HG03159 (cell line): ENCODE results near the gene ADORA3.

Source experiments
- ATAC-seq: cut with Tn5 transposase; IDR thresholded peaks from one replicate; pipeline ENCODE4 v1.9.1; 2021; ENCODE audit warnings: mild to moderate bottlenecking, moderate library complexity; ENCODE audit not compliant: unreplicated experiment

Gene ADORA3

DNA sequence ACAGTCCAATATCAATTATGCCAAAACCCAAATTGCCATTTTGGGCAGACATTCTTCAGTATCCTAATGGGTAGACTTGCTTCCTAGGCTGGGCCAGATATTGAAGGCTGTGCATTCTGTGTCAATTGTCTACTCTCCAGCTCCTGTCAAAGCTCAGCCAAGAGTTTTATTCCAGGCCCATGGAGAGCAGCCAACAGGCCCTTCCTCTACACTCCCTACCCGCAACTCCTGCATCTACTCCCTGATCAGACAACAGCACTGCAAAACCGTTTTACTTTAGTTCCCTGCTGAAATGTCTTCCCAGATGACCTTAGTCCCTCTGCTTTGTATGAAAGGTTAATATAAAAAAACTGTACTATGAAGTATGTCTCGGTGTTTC is 6.6 kb upstream of the ADORA3 start:
- no peak for ATAC-seq

DNA sequence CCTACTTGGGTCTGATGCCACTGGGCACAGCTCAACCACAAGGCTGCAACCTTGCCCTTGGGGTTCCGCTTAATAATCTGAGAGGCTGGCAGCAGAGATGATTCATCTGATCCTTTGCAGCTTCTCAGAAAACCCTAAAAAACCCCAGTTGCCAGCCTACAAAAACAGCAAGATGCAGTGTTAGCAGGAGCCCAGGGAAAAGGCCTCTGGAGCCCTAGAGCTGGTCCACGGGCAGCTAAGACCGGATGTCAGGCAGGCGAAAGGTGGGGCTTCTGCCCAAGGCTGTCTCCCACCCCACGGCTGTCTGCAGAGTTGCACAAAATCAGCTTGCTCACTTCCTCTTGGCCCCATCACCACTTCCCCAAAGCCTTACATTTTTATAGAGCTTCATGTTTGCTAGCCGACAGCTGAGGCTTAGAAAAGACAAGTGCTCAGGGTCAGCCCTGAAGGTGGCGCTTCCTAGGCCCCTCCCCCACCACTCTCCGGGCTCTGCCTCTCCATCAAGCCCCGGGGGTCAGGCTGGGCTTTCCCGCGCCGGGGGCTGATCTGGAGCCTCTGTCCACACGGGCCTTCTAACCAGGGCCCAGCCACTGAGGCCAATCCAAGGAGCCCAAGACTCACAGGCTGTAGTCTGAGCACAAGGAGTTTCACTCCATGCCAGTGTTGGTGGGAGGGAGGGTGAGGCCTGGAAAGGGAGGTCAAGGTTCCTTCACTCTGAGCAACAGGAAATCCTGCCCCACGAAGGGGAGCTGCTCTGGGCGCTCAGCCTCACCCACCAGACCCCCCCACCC is 4.2 kb upstream of the ADORA3 start:
- ATAC-seq: peak; percentile 55

GRCh38 chr1:111506561-111506960 is 3.1 kb upstream of the ADORA3 start:
- no peak for ATAC-seq

- peak; percentile 58 for ATAC-seq
Observed at GRCh38 chr1:111505641-111506119, 2.2 kb upstream of the ADORA3 start.

DNA sequence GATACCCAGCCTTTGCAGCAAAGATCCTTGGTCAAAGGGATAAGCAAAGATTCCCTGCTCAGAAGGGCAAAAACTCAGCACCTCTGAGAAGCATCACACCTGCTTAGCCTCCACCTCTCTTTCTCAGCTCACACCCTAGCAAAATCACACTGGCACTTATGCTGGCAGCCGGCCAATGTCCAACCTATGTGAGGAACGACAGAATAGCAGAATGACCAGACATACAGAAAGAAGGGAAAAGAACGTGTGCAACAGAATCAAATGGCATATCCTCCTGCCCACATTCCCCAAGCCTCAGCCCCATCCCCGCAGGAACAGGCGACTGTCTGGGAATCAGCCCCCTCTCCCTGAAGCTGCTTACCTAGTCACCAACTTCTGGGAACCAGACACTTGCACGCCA is 664 bp upstream of the ADORA3 start:
- no peak for ATAC-seq

GRCh38 chr1:111501645-111502044 is 1.8 kb downstream of the ADORA3 start:
- no peak for ATAC-seq

DNA sequence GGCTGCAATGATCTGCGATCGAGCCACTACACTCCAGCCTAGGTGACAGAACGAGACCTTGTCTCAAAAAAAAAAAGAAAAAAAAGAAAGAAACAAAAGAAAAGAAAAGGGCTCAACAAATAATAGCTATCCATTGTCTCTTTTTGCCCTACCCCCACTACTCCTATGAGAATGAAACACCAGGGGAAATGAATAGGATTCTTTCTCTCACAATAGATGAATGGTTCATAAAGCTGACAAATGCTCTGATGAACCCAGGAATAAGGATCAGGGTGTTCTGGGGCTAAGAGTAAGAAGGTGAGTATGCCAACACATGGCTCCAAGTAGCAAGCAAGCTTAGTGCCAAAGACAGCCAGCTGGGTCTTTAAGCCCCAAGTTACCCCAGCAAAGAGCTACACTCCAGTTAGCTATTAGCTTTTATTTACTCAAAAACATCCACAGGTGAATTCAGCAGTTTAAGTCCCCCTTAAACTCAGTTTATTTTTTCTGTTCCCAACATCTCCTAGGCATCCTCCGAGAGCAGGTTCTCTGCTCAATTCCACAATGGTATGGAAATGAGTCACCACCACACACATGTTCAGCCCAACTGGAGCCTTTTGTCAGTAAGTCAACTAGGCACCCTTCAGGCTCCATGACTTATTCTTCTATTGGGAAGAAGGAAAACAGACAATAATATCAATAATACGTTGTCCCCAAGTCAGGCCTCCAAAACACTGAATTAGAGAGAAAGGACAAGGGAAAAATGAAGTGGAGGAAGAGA is 4.2 kb downstream of the ADORA3 start:
- ATAC-seq: no peak

- ATAC-seq: no peak
Observed at GRCh38 chr1:111497592-111497991, 5.8 kb downstream of the ADORA3 start.

DNA sequence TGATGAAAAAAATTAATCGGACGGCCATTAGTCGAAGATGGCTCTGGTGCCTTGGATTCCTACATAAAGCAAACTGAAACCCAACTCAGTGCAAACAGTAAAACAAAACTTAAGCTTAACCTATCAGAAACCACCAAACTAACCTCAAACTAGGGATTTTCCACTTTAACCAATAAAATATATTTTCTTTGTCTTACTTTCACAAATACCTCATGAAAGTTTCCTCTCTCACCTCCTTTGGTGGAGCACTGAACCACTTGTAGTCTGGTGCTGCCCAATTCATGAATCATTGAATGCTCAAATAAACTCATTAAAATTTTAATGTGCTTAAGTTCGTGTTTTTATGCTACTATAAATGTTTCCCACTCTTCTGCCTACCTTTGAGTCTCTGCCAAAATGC is 7.0 kb downstream of the ADORA3 start:
- no peak for ATAC-seq

DNA sequence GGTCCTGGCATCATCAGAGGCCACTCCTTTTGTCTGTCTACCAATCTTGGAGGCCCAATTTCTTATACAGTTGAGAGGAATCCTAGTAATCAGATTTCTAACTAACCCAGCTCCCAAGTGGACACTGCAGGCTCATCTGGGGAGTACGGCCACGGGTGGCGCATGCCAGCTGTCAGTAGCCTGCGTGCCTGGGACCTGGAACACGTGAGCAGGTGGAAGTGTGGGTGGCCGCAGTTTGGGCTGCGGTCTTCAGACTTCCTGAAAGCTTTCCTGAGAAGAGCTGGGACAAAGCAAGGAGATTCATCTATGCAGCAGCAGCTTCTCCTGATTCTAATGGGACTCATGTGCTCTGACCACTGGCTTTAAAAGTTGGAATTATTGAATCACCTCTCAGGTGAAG is 12.4 kb downstream of the ADORA3 start:
- ATAC-seq: no peak

DNA sequence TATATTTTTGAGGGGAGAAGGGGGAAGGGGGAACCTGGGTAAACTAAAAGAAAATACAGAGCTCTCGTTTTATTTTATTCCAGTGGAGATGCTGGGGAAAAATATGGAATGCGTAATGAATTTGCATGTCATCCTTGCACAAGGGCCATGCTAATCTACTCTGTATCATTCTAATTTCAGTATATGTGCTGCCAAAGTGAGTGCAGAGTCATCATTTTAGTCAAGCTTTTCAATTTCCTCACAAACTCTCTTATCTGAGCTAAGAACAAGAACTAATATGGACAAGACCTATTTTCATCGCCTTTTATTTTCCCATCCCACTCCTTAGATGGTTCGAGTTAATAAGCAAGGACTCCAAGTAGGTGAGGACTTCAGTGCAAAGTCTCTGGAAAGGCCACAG is 13.2 kb downstream of the ADORA3 start:
- ATAC-seq: no peak

- no peak for ATAC-seq
Observed at GRCh38 chr1:111489604-111490003, 13.8 kb downstream of the ADORA3 start.

DNA sequence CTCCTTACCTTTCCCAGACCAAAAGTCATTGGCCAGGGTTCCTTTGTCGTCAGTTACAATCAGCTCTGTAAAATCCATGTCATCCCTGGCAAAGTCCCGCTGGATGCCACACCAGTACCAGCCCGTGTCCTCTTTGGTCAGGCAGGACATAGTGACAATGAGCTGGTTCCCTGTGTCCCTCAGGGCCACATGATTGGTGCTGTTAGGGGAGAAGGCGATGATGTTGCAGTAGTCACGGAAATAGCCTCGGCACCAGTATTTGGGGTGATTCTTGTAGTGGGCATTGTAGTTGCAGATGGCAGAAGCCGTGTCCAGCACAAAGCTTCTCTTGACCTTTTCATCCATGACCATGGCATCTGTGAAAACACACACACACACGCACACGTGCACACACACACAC is 14.8 kb downstream of the ADORA3 start:
- ATAC-seq: no peak

- no peak for ATAC-seq
Observed at GRCh38 chr1:111487133-111487532, 16.3 kb downstream of the ADORA3 start.

- no peak for ATAC-seq
Observed at GRCh38 chr1:111486431-111486830, 17.0 kb downstream of the ADORA3 start.

GRCh38 chr1:111484391-111485026 is 18.9 kb downstream of the ADORA3 start:
- ATAC-seq: no peak

DNA sequence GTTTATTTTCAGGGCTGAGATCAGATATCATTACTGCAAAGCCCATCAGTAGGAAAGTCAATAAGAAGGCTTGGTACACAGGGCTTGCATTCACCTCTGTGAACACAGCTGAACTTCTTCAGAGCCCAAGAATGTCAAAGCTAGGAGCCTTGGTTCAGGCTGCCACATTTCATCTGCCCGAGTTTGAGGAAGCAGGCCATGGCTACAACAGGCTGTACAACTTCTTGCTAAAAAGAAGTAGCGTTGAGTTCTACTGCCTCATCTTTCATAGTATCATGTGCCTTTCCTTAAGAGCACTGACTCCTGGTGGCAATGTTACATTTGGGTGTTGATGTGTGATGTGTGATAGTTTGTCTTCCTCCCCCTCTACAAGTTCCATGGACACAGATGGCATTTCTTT is 19.6 kb downstream of the ADORA3 start:
- no peak for ATAC-seq

- no peak for ATAC-seq
Observed at GRCh38 chr1:111483166-111483565, 20.3 kb downstream of the ADORA3 start.

GRCh38 chr1:111481387-111482221 is 21.8 kb downstream of the ADORA3 start:
- ATAC-seq: no peak

GRCh38 chr1:111480674-111481073 is 22.8 kb downstream of the ADORA3 start:
- ATAC-seq: no peak

- ATAC-seq: peak; percentile 70
Observed at GRCh38 chr1:111476761-111477309, 26.6 kb downstream of the ADORA3 start.
